ENCODE measurements around the gene RTN4R. TPM values are rescaled to one million over a fixed set of nuclear protein-coding genes. Genes with fewer than 3 reads are reported as not detected.
"Not testable (repeated sequence)": the region's sequence is repeated elsewhere in the genome, so short reads cannot be mapped to it uniquely, and the experiment has no call there.

Gene RTN4R
- total and polyA plus RNA-seq, 9 of the 15 experiments (the other 6 are each of a cell fraction or from before 2014, with no cell fraction given), result 0.04 to 2.8 (median 1.4) TPM; not detected in 3

DNA sequence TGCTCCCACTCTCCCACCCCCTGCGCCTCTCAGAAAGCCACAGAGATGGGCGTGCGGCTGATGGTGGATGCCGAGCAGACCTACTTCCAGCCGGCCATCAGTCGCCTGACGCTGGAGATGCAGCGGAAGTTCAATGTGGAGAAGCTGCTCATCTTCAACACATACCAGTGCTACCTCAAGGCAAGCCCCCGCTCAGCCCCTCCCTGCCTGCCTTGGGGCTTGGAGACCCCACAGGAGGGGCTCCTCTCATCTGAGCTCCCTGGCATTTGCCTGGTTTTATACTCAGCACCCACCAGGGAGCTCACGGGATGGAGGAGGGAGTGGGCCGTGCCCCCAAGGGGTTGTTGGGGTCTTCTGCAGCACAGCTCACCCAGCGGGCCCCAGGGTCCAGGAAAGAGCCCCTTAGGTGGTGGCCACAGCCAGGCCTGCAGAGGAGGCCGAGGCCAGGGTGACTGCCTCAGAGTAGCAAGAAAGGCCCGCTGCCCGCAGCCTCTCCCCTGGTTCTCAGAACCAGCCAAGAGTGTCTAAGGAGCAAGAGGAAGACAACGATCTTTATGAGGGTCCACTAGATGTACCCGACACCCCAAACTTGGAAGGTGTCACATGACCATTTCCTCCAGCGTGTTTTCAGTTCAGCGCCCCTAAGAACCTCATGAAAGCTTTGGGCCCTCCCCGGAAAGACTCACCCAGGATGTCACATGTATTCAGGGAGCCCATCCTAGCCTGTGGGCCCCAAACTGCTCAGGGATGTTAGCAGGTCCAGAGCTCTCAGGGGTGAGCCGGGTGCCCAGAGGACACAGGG is 38.7 kb upstream of the RTN4R start:
- H3K27me3 ChIP-seq (ENCODE audit: control insufficient read depth in 2 of 2, insufficient read depth in 2 of 2, low read length in 2 of 2), result peaks cover 42 to 78% of the 10 kb centered on the region in 2 experiments; a peak in 4 of 5 replicates
- H3K9me3 ChIP-seq (replicated peaks; ENCODE audit: control insufficient read depth, insufficient read depth, low read depth, low read length); H3K79me2 ChIP-seq (ENCODE audit: control insufficient read depth, insufficient read depth, low read length); H3K36me3 ChIP-seq (ENCODE audit: control insufficient read depth, insufficient read depth, low read length); H3K4me3 ChIP-seq; H3K27ac ChIP-seq (ENCODE audit: extremely low read depth, low read depth, low read length); H2AFZ ChIP-seq (ENCODE audit: low read depth, low read length); H3K9me1 ChIP-seq (ENCODE audit: control insufficient read depth, insufficient read depth, low read length); FAIRE-seq; CTCF ChIA-PET (ENCODE audit: low intra/inter-chr PET ratio); BruUV-seq (replicated peaks); DNase-seq (ENCODE audit: extremely low read depth in 1 of 4, low spot score in 3 of 4); ATAC-seq; intact Hi-C loops (cut with micrococcal nuclease); H3K4me2 ChIP-seq (ENCODE audit: insufficient read depth, low read length): not testable (repeated sequence)
- in situ Hi-C loops (cut with MboI), result loop anchor here (25.0 kb wide), 1 partner anchor 1895 kb away; no protein-coding TSS in a partner anchor
- peak overlapping the region in 1 of 2 experiments; percentile 49; a peak in 1 of 4 replicates for H3K9ac ChIP-seq (ENCODE audit: insufficient read depth in 1 of 2, low read depth in 2 of 2, low read length in 2 of 2)
- POLR2A ChIA-PET, result interaction anchor here (0.6 to 3.8 kb wide), 6 partner anchors 14 to 284 kb away, joined by 3 to 19 read pairs (median 4); partner anchors contain the start of genes DGCR6L and MED15
- TF ChIP-seq EZH2 (IDR thresholded peaks at IDR 0.05; ENCODE audit: borderline replicate concordance, low read depth, low read length), result 0 out of 2 replicates have a peak, but pooled peaks have one; percentile 24
- TF ChIP-seq RAD51 (IDR thresholded peaks at IDR 0.05; ENCODE audit: borderline replicate concordance, low read depth), result peak; percentile 26; the same call in 1 of the 2 replicates
- peak; percentile 91 for TF ChIP-seq TFE3 (CRISPR knock-in tag; IDR thresholded peaks at IDR 0.05)
- TF ChIP-seq NR3C1 (CRISPR knock-in tag; IDR thresholded peaks at IDR 0.05), result 0 out of 2 replicates have a peak, but pooled peaks have one; percentile 27
- H4K20me1 ChIP-seq (replicated peaks; ENCODE audit: control insufficient read depth, insufficient read depth, low read length), result peaks cover 13% of the 10 kb centered on the region; the same call in 1 of the 2 replicates
- WGBS (ENCODE audit: insufficient coverage, low coverage, missing lambda C conversion rate), result 6% methylated on average over 20 of the region's 21 CpGs
- peaks cover 0 to 34% of the 10 kb centered on the region in 2 experiments; a peak in 2 of 5 replicates for H3K4me1 ChIP-seq (replicated peaks in 1 of 2; ENCODE audit: control insufficient read depth in 2 of 2, insufficient read depth in 2 of 2, low read length in 2 of 2)

All from K562 (cell line).